HepG2 (cell line): Measurements from ENCODE around the gene FPGS. TPM values are rescaled to one million over a fixed set of nuclear protein-coding genes. Genes with fewer than 3 reads are reported as not detected.

ENCODE experiments used
- ATAD3A ChIP-seq: sonication (generic); formaldehyde crosslinking; IDR thresholded peaks from 2 replicates; pipeline ENCODE4 v1.4.0; 2020; ENCODE audit warnings: missing genetic modification reagents
- ETV6 ChIP-seq: sonication (generic); formaldehyde crosslinking; conservative IDR thresholded peaks from 2 replicates; pipeline ENCODE4 v1.4.0; 2020; ENCODE audit warnings: missing genetic modification reagents
- FOXA3 ChIP-seq: IDR thresholded peaks from 2 replicates; pipeline ENCODE4 v1.6.1; 2016; ENCODE audit warnings: missing genetic modification reagents, missing compliant biosample characterization
- HOXA9 ChIP-seq: sonication (generic); formaldehyde crosslinking; IDR thresholded peaks from 2 replicates; pipeline ENCODE4 v1.8.1; 2022; ENCODE audit warnings: missing genetic modification reagents, mild to moderate bottlenecking, moderate library complexity, borderline replicate concordance
- RARA ChIP-seq: IDR thresholded peaks from 2 replicates; pipeline ENCODE4 v1.6.1; 2016; ENCODE audit warnings: missing genetic modification reagents, missing compliant biosample characterization
- SP4 ChIP-seq: sonication (generic); formaldehyde crosslinking; IDR thresholded peaks from 2 replicates; pipeline ENCODE4 v1.8.1; 2023; ENCODE audit warnings: mild to moderate bottlenecking, missing genetic modification reagents
- TBL1XR1 ChIP-seq: fragments of 150-350 bp; IDR thresholded peaks from 2 replicates; pipeline ENCODE4 v1.6.1; 2014; ENCODE audit warnings: borderline replicate concordance, low read length; ENCODE audit not compliant: partially characterized antibody
- TCF12 ChIP-seq, 2 experiments: fragments of 450-650 bp in 1 of 2; sonication (generic) in 1 of 2; formaldehyde crosslinking in 1 of 2; IDR thresholded peaks; 2 replicates each; pipeline versions ENCODE4 v1.6.1 to v1.8.0; 2017 to 2022; ENCODE audit warnings: antibody characterized with exemption in 1 of 2, mild to moderate bottlenecking in 1 of 2, missing genetic modification reagents in 1 of 2, moderate library complexity in 1 of 2
- ZNF20 ChIP-seq: sonication (generic); formaldehyde crosslinking; IDR thresholded peaks from 2 replicates; pipeline ENCODE4 v1.4.0; 2020; ENCODE audit warnings: mild to moderate bottlenecking, moderate library complexity, missing genetic modification reagents
- ZNF207 ChIP-seq: fragments of 450-650 bp; IDR thresholded peaks from 2 replicates; pipeline ENCODE4 v1.6.1; 2016; ENCODE audit warnings: antibody characterized with exemption, borderline replicate concordance
- ZNF343 ChIP-seq: sonication (generic); formaldehyde crosslinking; IDR thresholded peaks from 2 replicates; pipeline ENCODE4 v1.4.0; 2020; ENCODE audit warnings: mild to moderate bottlenecking, missing genetic modification reagents
- ZNF350 ChIP-seq: sonication (generic); formaldehyde crosslinking; IDR thresholded peaks from 2 replicates; pipeline ENCODE4 v1.4.0; 2020; ENCODE audit warnings: mild to moderate bottlenecking, low read depth, missing genetic modification reagents, borderline replicate concordance
- ZNF430 ChIP-seq: sonication (generic); formaldehyde crosslinking; IDR thresholded peaks from 2 replicates; pipeline ENCODE4 v1.9.0; 2021; ENCODE audit warnings: mild to moderate bottlenecking, missing genetic modification reagents
- ZNF703 ChIP-seq: sonication (generic); formaldehyde crosslinking; IDR thresholded peaks from 2 replicates; pipeline ENCODE4 v1.5.1; 2020; ENCODE audit warnings: missing genetic modification reagents, mild to moderate bottlenecking, moderate library complexity, borderline replicate concordance
- polyA plus RNA-seq, 8 experiments: library from polyadenylated mRNA; depleted of rRNA in 3 of 8; stranded (reverse) in 7 of 8; unstranded in 1 of 8; fragments of >200 nt; fragmentation: Illumina TruSeq in 4 of 8; extraction: Trizol in 4 of 8; gene quantifications; 2 replicates each; pipeline versions ENCODE4 v1.2.1 to v1.2.3, GENCODE V29; 2011 to 2016; ENCODE audit warnings: low read depth in 4 of 8, missing spikeins in 1 of 8, mixed read lengths in 1 of 8; ENCODE audit not compliant: insufficient read depth in 1 of 8
- total RNA-seq, 5 experiments: library from RNA; depleted of rRNA; stranded (reverse); fragments of >200 nt; fragmentation: Illumina TruSeq; extraction: Trizol; gene quantifications; 2 replicates each; pipeline ENCODE4 v1.2.3, GENCODE V29; 2016; ENCODE audit warnings: low read depth in 1 of 5
- TF ChIP-seq, protein P1 (sequence below): IDR thresholded peaks from 2 replicates; pipeline ENCODE4 v1.6.1; 2016; ENCODE audit warnings: missing compliant biosample characterization, missing genetic modification reagents, borderline replicate concordance
- TF ChIP-seq, protein P2 (sequence below): sonication (generic); formaldehyde crosslinking; conservative IDR thresholded peaks from 2 replicates; pipeline ENCODE4 v1.8.1; 2023; ENCODE audit warnings: missing genetic modification reagents
- TF ChIP-seq, protein P3 (sequence below): sonication (generic); formaldehyde crosslinking; IDR thresholded peaks from 2 replicates; pipeline ENCODE4 v1.8.0; 2022; ENCODE audit warnings: missing genetic modification reagents, mild to moderate bottlenecking, borderline replicate concordance
- TF ChIP-seq, protein P4 (sequence below): sonication (generic); formaldehyde crosslinking; IDR thresholded peaks from 2 replicates; pipeline ENCODE4 v1.5.0; 2020; ENCODE audit warnings: missing genetic modification reagents
- TF ChIP-seq, protein P5 (sequence below): sonication (generic); formaldehyde crosslinking; conservative IDR thresholded peaks from 2 replicates; pipeline ENCODE4 v1.4.0; 2020; ENCODE audit warnings: mild to moderate bottlenecking, missing genetic modification reagents, moderate library complexity
- TF ChIP-seq, protein P6 (sequence below): IDR thresholded peaks from 2 replicates; pipeline ENCODE4 v1.6.1; 2012; ENCODE audit warnings: inconsistent platforms

FPGS gene
- total and polyA plus RNA-seq, 2 of the 13 experiments (the other 11 are each of a cell fraction or from before 2014, with no cell fraction given) = 35.6 to 36.8 TPM

DNA sequence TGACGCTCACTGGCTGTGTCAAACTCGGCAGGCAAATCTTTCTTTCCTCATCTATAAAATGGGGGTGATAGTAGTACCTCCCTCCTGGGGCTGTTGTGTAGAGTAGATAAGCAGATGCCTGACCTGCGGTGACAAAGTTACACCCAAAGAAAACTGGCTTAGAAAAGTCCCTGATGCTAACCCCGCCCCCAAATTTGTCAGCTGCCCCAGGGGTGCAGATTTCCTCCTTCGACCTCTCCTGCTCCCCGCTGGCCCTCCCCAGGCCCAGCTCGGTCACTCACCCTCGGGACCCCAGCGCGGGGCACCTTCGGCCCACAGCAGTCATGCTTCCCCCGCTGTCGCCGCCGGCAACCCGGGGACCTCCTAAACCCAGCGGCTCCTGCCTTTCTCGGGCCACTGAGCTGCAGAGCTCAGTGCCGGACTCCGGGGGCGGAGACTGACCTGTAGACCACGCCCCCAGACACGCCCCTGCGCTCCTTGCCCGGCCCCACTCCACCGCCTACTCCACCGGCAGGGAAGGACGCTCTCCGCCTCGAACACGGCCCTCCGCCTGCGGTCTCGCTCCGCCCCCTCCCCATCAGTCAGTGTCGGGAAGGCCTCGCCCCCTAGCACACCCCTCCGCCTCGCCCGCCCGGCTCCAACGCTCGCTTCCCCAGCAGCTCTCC is 31.6 kb upstream of the FPGS start (continued):
- TF ChIP-seq, protein P1, sequence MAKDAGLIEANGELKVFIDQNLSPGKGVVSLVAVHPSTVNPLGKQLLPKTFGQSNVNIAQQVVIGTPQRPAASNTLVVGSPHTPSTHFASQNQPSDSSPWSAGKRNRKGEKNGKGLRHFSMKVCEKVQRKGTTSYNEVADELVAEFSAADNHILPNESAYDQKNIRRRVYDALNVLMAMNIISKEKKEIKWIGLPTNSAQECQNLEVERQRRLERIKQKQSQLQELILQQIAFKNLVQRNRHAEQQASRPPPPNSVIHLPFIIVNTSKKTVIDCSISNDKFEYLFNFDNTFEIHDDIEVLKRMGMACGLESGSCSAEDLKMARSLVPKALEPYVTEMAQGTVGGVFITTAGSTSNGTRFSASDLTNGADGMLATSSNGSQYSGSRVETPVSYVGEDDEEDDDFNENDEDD (CRISPR knock-in tag) = no peak
- no peak for TF ChIP-seq FOXA3 (CRISPR knock-in tag)
- no peak for TF ChIP-seq ZNF343 (CRISPR knock-in tag)
- TF ChIP-seq ZNF20 (CRISPR knock-in tag) = no peak
- TF ChIP-seq ZNF350 (CRISPR knock-in tag) = 0 out of 2 replicates have a peak, but pooled peaks have one; percentile 18
- TF ChIP-seq, protein P2, sequence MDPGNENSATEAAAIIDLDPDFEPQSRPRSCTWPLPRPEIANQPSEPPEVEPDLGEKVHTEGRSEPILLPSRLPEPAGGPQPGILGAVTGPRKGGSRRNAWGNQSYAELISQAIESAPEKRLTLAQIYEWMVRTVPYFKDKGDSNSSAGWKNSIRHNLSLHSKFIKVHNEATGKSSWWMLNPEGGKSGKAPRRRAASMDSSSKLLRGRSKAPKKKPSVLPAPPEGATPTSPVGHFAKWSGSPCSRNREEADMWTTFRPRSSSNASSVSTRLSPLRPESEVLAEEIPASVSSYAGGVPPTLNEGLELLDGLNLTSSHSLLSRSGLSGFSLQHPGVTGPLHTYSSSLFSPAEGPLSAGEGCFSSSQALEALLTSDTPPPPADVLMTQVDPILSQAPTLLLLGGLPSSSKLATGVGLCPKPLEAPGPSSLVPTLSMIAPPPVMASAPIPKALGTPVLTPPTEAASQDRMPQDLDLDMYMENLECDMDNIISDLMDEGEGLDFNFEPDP (CRISPR knock-in tag) = no peak
- TF ChIP-seq, protein P3, sequence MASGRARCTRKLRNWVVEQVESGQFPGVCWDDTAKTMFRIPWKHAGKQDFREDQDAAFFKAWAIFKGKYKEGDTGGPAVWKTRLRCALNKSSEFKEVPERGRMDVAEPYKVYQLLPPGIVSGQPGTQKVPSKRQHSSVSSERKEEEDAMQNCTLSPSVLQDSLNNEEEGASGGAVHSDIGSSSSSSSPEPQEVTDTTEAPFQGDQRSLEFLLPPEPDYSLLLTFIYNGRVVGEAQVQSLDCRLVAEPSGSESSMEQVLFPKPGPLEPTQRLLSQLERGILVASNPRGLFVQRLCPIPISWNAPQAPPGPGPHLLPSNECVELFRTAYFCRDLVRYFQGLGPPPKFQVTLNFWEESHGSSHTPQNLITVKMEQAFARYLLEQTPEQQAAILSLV = no peak; the same call in 1 of the 2 replicates
- no peak for TF ChIP-seq ZNF207
- no peak for TF ChIP-seq RARA (CRISPR knock-in tag)
- no peak for TF ChIP-seq ATAD3A (CRISPR knock-in tag)
- peak; percentile 98 for TF ChIP-seq SP4 (CRISPR knock-in tag)
- TF ChIP-seq, protein P4, sequence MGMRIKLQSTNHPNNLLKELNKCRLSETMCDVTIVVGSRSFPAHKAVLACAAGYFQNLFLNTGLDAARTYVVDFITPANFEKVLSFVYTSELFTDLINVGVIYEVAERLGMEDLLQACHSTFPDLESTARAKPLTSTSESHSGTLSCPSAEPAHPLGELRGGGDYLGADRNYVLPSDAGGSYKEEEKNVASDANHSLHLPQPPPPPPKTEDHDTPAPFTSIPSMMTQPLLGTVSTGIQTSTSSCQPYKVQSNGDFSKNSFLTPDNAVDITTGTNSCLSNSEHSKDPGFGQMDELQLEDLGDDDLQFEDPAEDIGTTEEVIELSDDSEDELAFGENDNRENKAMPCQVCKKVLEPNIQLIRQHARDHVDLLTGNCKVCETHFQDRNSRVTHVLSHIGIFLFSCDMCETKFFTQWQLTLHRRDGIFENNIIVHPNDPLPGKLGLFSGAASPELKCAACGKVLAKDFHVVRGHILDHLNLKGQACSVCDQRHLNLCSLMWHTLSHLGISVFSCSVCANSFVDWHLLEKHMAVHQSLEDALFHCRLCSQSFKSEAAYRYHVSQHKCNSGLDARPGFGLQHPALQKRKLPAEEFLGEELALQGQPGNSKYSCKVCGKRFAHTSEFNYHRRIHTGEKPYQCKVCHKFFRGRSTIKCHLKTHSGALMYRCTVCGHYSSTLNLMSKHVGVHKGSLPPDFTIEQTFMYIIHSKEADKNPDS (CRISPR knock-in tag) = no peak; the same call in 1 of the 2 replicates
- TF ChIP-seq ETV6 (CRISPR knock-in tag) = no peak
- TF ChIP-seq TBL1XR1 = no peak
- TF ChIP-seq HOXA9 (CRISPR knock-in tag) = no peak
- no peak for TF ChIP-seq TCF12 (IDR thresholded peaks at IDR 0.05)
- TF ChIP-seq TCF12 (CRISPR knock-in tag; IDR thresholded peaks at IDR 0.05) = no peak
- TF ChIP-seq, protein P5, sequence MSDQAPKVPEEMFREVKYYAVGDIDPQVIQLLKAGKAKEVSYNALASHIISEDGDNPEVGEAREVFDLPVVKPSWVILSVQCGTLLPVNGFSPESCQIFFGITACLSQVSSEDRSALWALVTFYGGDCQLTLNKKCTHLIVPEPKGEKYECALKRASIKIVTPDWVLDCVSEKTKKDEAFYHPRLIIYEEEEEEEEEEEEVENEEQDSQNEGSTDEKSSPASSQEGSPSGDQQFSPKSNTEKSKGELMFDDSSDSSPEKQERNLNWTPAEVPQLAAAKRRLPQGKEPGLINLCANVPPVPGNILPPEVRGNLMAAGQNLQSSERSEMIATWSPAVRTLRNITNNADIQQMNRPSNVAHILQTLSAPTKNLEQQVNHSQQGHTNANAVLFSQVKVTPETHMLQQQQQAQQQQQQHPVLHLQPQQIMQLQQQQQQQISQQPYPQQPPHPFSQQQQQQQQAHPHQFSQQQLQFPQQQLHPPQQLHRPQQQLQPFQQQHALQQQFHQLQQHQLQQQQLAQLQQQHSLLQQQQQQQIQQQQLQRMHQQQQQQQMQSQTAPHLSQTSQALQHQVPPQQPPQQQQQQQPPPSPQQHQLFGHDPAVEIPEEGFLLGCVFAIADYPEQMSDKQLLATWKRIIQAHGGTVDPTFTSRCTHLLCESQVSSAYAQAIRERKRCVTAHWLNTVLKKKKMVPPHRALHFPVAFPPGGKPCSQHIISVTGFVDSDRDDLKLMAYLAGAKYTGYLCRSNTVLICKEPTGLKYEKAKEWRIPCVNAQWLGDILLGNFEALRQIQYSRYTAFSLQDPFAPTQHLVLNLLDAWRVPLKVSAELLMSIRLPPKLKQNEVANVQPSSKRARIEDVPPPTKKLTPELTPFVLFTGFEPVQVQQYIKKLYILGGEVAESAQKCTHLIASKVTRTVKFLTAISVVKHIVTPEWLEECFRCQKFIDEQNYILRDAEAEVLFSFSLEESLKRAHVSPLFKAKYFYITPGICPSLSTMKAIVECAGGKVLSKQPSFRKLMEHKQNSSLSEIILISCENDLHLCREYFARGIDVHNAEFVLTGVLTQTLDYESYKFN (CRISPR knock-in tag) = peak; percentile 55
- TF ChIP-seq, protein P6, sequence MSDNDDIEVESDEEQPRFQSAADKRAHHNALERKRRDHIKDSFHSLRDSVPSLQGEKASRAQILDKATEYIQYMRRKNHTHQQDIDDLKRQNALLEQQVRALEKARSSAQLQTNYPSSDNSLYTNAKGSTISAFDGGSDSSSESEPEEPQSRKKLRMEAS = no peak; the same call in 1 of the 2 replicates
- TF ChIP-seq ZNF430 = no peak
- no peak for TF ChIP-seq ZNF703 (CRISPR knock-in tag)
